H1 (cell line): ENCODE measurements around the gene HEATR1.

ENCODE experiments used
- RFX5 ChIP-seq: IDR thresholded peaks from 2 replicates; pipeline ENCODE4 v1.6.1; 2011; ENCODE audit warnings: low read depth, low read length, improper control_type of control experiment, borderline replicate concordance
- TF ChIP-seq, protein P1 (sequence below), 3 experiments: IDR thresholded peaks; 1 replicate in 2 of 3; 2 replicates in 1 of 3; pipeline versions ENCODE4 v1.5.1 to v1.6.1; 2011; ENCODE audit warnings: low read length in 3 of 3, mild to moderate bottlenecking in 3 of 3, inconsistent platforms in 2 of 3, low read depth in 1 of 3, moderate library complexity in 1 of 3; ENCODE audit not compliant: insufficient read depth in 1 of 3; ENCODE audit errors: control extremely low read depth in 1 of 3

DNA sequence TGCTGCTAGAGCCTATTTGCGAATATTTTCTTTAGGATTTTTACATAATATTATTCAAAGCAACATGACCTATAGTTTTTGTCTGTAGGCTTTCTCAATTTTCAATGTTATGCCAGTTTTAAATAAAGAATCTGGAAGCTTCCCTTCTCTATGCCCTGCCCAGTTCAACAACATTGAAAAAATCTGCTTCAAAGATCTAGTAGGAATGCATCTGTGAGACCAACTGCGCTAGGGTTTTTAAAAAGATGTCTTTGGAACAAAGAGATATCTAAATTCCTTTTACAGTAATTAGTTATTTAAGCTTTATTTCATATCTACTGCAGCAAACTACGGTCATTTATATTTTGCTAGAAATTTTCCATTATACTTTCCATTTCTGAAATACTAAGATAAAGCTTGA lies 25.7 kb downstream of the HEATR1 start:
- TF ChIP-seq, protein P1, sequence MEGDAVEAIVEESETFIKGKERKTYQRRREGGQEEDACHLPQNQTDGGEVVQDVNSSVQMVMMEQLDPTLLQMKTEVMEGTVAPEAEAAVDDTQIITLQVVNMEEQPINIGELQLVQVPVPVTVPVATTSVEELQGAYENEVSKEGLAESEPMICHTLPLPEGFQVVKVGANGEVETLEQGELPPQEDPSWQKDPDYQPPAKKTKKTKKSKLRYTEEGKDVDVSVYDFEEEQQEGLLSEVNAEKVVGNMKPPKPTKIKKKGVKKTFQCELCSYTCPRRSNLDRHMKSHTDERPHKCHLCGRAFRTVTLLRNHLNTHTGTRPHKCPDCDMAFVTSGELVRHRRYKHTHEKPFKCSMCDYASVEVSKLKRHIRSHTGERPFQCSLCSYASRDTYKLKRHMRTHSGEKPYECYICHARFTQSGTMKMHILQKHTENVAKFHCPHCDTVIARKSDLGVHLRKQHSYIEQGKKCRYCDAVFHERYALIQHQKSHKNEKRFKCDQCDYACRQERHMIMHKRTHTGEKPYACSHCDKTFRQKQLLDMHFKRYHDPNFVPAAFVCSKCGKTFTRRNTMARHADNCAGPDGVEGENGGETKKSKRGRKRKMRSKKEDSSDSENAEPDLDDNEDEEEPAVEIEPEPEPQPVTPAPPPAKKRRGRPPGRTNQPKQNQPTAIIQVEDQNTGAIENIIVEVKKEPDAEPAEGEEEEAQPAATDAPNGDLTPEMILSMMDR (IDR thresholded peaks at IDR 0.05; ENCODE audit: control extremely low read depth in 1 of 3, insufficient read depth in 1 of 3, low read depth in 1 of 3, low read length in 3 of 3): no peak
- no peak for TF ChIP-seq RFX5
